Cardiac muscle cell (in vitro differentiated cells and primary cell): ENCODE data around the gene RNASE8. TPM values are rescaled to one million over a fixed set of nuclear protein-coding genes. Genes with fewer than 3 reads are reported as not detected.
"Not testable (repeated sequence)": the region's sequence is repeated elsewhere in the genome, so short reads cannot be mapped to it uniquely, and the experiment has no call there.

Experiments
- DNase-seq, 2 donors: peaks; one replicate each; pipeline versions ENCODE4 v3.0.0 to v3.0.0-alpha.2; 2010 to 2017; ENCODE audit warnings: low read depth in 1 of 2, low spot score in 1 of 2
- H3K27ac ChIP-seq: fragments of 200-600 bp; sonication (generic); 2 replicates; pipeline ENCODE4 v1.5.1; 2016
- H3K27me3 ChIP-seq: fragments of 200-600 bp; sonication (generic); 2 replicates; pipeline ENCODE4 v1.6.0; 2016; ENCODE audit warnings: control low read depth
- H3K36me3 ChIP-seq: fragments of 200-600 bp; sonication (generic); 2 replicates; pipeline ENCODE4 v1.5.1; 2016; ENCODE audit warnings: control low read depth
- H3K4me1 ChIP-seq: fragments of 200-600 bp; sonication (generic); 2 replicates; pipeline ENCODE4 v1.8.1; 2017; ENCODE audit warnings: low read depth, mild to moderate bottlenecking, mixed run types
- H3K4me3 ChIP-seq: fragments of 200-600 bp; sonication (generic); 2 replicates; pipeline ENCODE4 v1.5.1; 2016; ENCODE audit warnings: mild to moderate bottlenecking
- H3K9me3 ChIP-seq: fragments of 200-600 bp; sonication (generic); 2 replicates; pipeline ENCODE4 v1.5.1; 2017; ENCODE audit warnings: low read depth, mild to moderate bottlenecking, control low read depth
- CTCF ChIP-seq: IDR thresholded peaks from 2 replicates; pipeline ENCODE4 v1.5.1; 2012; ENCODE audit warnings: low read depth, mild to moderate bottlenecking, low read length
- polyA plus RNA-seq: library from polyadenylated mRNA; unstranded; fragments of >200 nt; fragmentation: Nextera tagmentation; extraction: Ambion mirVana; gene quantifications from 2 replicates; pipeline ENCODE4 v1.2.1, GENCODE V29; 2016
- total RNA-seq: library from RNA; depleted of rRNA; stranded (reverse); fragments of >200 nt; gene quantifications from 2 replicates; pipeline ENCODE4 v1.2.3, GENCODE V29; 2016

RNASE8 gene
- total RNA-seq (not detected in 2 replicates), polyA plus RNA-seq (not detected in 2 replicates)

- H3K27me3 ChIP-seq = no peaks in the 10 kb centered on the region
- no peak for DNase-seq
- H3K4me1 ChIP-seq = no peaks in the 10 kb centered on the region
- TF ChIP-seq CTCF = no peak
- H3K9me3 ChIP-seq = no peaks in the 10 kb centered on the region
- no peak within 1 kb of the TSS for H3K27ac ChIP-seq
- no peak within 1 kb of the TSS for H3K4me3 ChIP-seq
- no peaks in the 10 kb centered on the region for H3K36me3 ChIP-seq
Observed at GRCh38 chr14:21057803-21058675, at the start of gene RNASE8. RNASE8 (plus strand) TSS chr14:21057822; CDS start chr14:21057893, 71 bp downstream.

- H3K27ac ChIP-seq, H3K4me1 ChIP-seq, DNase-seq, H3K9me3 ChIP-seq, H3K27me3 ChIP-seq, H3K36me3 ChIP-seq, H3K4me3 ChIP-seq: not testable (repeated sequence)
Observed at GRCh38 chr14:21009721-21010120, 47.9 kb upstream of the RNASE8 start.

GRCh38 chr14:21011136-21011535 is 46.5 kb upstream of the RNASE8 start:
- no peak for DNase-seq
- H3K27me3 ChIP-seq = no peaks in the 10 kb centered on the region
- H3K9me3 ChIP-seq = no peaks in the 10 kb centered on the region
- H3K27ac ChIP-seq = no peak overlapping the region
- H3K36me3 ChIP-seq = no peaks in the 10 kb centered on the region
- no peak overlapping the region for H3K4me3 ChIP-seq
- TF ChIP-seq CTCF = no peak
- H3K4me1 ChIP-seq = peaks cover 12% of the 10 kb centered on the region

- H3K4me3 ChIP-seq = no peak overlapping the region
- H3K27me3 ChIP-seq = no peaks in the 10 kb centered on the region
- peaks cover 12% of the 10 kb centered on the region for H3K4me1 ChIP-seq
- no peaks in the 10 kb centered on the region for H3K9me3 ChIP-seq
- peak overlapping the region; percentile 57 for H3K27ac ChIP-seq
- peak; percentile 83 for TF ChIP-seq CTCF
- DNase-seq = peak; percentile 92 to 96
- peaks cover 16% of the 10 kb centered on the region for H3K36me3 ChIP-seq
Observed at GRCh38 chr14:21014761-21015190, 42.8 kb upstream of the RNASE8 start.

GRCh38 chr14:21015312-21015711 is 42.3 kb upstream of the RNASE8 start:
- DNase-seq = no peak
- no peaks in the 10 kb centered on the region for H3K9me3 ChIP-seq

More at GRCh38 chr14:21015312-21015711, 42.3 kb upstream of the RNASE8 start:
- Histone ChIP-seq H3K36me3 (peaks cover 16% of the 10 kb centered on the region), H3K27me3 (no peaks in the 10 kb centered on the region), H3K27ac (peak overlapping the region; percentile 57), H3K4me1 (peaks cover 12% of the 10 kb centered on the region), H3K4me3 (no peak overlapping the region)
- no peak for TF ChIP-seq CTCF
